ENCODE measurements around the gene AKAP13.

DNA sequence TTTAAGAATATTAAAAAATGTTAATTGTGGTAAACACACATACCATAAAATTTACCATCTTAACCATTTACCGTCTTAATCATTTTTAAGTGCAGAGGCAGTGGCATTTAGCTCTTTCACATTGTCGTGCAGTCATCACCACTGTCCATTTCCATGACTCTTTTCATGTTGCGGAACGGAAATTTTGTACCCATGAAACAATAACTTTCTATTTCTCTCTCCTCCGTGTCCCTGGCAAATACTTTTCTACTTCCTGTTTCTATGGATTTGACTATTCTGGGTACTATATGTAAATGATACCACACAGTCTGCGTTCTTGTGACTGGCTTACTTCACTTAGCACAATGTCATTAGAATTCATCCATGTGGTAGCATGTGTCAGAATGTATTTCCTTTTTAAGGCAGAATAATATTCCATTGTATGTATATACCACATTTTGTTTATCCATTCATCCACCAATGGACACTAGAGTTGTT is 27.9 kb downstream of the AKAP13 start:
- no peak for TF ChIP-seq ZNF114 (tag by site-specific recombination; IDR thresholded peaks at IDR 0.05)
- TF ChIP-seq, protein P1, sequence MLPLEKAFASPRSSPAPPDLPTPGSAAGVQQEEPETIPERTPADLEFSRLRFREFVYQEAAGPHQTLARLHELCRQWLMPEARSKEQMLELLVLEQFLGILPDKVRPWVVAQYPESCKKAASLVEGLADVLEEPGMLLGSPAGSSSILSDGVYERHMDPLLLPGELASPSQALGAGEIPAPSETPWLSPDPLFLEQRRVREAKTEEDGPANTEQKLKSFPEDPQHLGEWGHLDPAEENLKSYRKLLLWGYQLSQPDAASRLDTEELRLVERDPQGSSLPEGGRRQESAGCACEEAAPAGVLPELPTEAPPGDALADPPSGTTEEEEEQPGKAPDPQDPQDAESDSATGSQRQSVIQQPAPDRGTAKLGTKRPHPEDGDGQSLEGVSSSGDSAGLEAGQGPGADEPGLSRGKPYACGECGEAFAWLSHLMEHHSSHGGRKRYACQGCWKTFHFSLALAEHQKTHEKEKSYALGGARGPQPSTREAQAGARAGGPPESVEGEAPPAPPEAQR (tag by site-specific recombination; IDR thresholded peaks at IDR 0.05): no peak
- TF ChIP-seq HOXC10 (CRISPR knock-in tag; IDR thresholded peaks at IDR 0.05): no peak
- TF ChIP-seq, protein P2, sequence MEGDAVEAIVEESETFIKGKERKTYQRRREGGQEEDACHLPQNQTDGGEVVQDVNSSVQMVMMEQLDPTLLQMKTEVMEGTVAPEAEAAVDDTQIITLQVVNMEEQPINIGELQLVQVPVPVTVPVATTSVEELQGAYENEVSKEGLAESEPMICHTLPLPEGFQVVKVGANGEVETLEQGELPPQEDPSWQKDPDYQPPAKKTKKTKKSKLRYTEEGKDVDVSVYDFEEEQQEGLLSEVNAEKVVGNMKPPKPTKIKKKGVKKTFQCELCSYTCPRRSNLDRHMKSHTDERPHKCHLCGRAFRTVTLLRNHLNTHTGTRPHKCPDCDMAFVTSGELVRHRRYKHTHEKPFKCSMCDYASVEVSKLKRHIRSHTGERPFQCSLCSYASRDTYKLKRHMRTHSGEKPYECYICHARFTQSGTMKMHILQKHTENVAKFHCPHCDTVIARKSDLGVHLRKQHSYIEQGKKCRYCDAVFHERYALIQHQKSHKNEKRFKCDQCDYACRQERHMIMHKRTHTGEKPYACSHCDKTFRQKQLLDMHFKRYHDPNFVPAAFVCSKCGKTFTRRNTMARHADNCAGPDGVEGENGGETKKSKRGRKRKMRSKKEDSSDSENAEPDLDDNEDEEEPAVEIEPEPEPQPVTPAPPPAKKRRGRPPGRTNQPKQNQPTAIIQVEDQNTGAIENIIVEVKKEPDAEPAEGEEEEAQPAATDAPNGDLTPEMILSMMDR (tag by site-specific recombination; IDR thresholded peaks at IDR 0.05): no peak
- no peak for TF ChIP-seq ZNF16 (tag by site-specific recombination; IDR thresholded peaks at IDR 0.05; ENCODE audit: low read depth)
- no peak for TF ChIP-seq ZNF221 (tag by site-specific recombination; IDR thresholded peaks at IDR 0.05; ENCODE audit: borderline replicate concordance)
- TF ChIP-seq RBAK (tag by site-specific recombination; IDR thresholded peaks at IDR 0.05): no peak
- TF ChIP-seq ZNF530 (tag by site-specific recombination; IDR thresholded peaks at IDR 0.05; ENCODE audit: low read depth): no peak
- TF ChIP-seq, protein P3, sequence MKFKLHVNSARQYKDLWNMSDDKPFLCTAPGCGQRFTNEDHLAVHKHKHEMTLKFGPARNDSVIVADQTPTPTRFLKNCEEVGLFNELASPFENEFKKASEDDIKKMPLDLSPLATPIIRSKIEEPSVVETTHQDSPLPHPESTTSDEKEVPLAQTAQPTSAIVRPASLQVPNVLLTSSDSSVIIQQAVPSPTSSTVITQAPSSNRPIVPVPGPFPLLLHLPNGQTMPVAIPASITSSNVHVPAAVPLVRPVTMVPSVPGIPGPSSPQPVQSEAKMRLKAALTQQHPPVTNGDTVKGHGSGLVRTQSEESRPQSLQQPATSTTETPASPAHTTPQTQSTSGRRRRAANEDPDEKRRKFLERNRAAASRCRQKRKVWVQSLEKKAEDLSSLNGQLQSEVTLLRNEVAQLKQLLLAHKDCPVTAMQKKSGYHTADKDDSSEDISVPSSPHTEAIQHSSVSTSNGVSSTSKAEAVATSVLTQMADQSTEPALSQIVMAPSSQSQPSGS (tag by site-specific recombination; IDR thresholded peaks at IDR 0.05; ENCODE audit: low read depth): no peak; the same call in 1 of the 2 replicates
- no peak for TF ChIP-seq ZFHX2 (tag by site-specific recombination; conservative IDR thresholded peaks at IDR 0.05)
- TF ChIP-seq, protein P4, sequence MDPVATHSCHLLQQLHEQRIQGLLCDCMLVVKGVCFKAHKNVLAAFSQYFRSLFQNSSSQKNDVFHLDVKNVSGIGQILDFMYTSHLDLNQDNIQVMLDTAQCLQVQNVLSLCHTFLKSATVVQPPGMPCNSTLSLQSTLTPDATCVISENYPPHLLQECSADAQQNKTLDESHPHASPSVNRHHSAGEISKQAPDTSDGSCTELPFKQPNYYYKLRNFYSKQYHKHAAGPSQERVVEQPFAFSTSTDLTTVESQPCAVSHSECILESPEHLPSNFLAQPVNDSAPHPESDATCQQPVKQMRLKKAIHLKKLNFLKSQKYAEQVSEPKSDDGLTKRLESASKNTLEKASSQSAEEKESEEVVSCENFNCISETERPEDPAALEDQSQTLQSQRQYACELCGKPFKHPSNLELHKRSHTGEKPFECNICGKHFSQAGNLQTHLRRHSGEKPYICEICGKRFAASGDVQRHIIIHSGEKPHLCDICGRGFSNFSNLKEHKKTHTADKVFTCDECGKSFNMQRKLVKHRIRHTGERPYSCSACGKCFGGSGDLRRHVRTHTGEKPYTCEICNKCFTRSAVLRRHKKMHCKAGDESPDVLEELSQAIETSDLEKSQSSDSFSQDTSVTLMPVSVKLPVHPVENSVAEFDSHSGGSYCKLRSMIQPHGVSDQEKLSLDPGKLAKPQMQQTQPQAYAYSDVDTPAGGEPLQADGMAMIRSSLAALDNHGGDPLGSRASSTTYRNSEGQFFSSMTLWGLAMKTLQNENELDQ (tag by site-specific recombination; IDR thresholded peaks at IDR 0.05; ENCODE audit: low read depth): no peak
- TF ChIP-seq, protein P5, sequence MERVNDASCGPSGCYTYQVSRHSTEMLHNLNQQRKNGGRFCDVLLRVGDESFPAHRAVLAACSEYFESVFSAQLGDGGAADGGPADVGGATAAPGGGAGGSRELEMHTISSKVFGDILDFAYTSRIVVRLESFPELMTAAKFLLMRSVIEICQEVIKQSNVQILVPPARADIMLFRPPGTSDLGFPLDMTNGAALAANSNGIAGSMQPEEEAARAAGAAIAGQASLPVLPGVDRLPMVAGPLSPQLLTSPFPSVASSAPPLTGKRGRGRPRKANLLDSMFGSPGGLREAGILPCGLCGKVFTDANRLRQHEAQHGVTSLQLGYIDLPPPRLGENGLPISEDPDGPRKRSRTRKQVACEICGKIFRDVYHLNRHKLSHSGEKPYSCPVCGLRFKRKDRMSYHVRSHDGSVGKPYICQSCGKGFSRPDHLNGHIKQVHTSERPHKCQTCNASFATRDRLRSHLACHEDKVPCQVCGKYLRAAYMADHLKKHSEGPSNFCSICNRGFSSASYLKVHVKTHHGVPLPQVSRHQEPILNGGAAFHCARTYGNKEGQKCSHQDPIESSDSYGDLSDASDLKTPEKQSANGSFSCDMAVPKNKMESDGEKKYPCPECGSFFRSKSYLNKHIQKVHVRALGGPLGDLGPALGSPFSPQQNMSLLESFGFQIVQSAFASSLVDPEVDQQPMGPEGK (tag by site-specific recombination; IDR thresholded peaks at IDR 0.05): no peak
- TF ChIP-seq ZNF174 (tag by site-specific recombination; IDR thresholded peaks at IDR 0.05): no peak
- no peak for TF ChIP-seq TCF7L2 (IDR thresholded peaks at IDR 0.05; ENCODE audit: borderline replicate concordance, low read depth, low read length)

Data from HEK293 (cell line).